NOMO-1 treated with dmso at 0.1 percent for 144 hours (cell line): Measurements from ENCODE around the gene CCL21.
"Not testable (repeated sequence)": the region's sequence is repeated elsewhere in the genome, so short reads cannot be mapped to it uniquely, and the experiment has no call there.

ENCODE experiments used
- DNase-seq: peaks from one replicate; lab custom pipeline; 2025; ENCODE audit not compliant: unreplicated experiment; lab: John Stamatoyannopoulos, UW

CCL21 gene, protein sequence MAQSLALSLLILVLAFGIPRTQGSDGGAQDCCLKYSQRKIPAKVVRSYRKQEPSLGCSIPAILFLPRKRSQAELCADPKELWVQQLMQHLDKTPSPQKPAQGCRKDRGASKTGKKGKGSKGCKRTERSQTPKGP

DNA sequence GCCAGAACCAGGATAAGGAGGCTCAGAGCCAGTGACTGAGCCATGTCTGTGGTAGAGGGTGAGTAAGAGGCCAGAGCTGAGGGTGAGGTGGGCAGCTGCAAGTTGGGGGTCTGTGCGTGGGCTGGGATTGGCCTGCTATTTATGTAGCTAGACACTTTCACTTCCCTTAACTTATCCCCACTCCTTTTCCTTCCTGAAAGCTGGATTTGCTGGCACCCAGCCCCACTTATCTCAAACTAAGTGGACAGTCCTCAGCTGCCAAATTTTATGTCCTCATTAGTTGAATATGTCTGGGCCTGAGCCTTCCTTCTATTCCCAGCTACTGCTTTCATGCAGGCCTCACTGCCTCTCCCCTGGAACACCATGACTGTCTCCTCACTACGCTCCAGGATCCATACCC is at the start of gene CCL21:
Gene CCL21 (minus strand): TSS at position 114 of the 400 bp plus-strand sequence. CDS start 70 bp downstream, at position 44.
- no peak for DNase-seq

DNA sequence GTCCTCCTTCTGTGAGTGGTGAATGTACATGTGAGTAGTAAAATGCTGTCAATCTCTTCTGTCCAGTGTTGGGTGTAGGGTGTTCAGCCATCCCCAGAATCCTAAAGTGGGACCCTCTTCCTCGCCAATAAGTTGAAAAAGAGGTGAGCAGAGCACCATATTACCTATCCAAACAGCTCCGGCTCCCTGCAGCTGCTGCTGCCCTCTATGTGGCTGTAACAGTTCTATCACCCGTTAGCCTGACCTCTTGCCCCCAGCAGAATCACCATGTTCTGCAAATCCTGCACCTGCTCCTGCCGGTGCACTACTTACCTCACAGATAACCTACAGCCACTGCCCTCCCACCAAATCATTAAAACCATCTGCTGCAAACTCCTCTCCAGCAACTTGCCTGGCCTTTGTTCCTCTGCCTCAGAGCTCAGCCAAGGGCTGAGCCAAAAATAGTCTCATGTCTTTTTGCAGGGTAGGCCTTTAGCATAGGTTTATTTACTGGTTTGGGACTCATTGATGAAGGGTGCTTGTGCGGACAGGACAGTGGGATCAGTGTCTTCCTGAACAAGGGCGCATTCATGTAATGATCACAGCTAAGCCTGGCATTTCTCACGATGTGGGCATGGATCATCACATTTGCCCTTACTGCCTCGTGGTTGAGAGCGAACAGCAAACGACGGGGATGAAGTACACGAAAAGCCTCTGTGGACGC is 49.6 kb upstream of the CCL21 start:
- DNase-seq: no peak

DNA sequence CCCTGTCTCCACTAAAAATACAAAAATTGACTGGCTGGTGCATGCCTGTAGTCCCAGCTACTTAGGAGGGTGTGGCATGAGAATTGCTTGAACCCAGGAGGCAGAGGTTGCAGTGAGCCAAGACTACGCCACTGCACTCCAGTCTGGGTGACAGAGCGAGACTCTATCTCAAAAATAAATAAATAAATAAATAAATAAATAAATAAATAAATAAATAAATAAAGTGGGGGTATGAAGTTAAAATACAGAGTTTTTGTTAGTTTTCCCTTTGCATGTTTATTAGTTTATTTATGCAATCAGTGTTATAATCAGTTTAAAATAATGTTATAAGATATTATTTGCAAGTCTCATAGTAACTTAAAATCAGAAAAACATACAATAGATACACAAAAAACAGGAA is 40.4 kb upstream of the CCL21 start:
- DNase-seq: not testable (repeated sequence)

DNA sequence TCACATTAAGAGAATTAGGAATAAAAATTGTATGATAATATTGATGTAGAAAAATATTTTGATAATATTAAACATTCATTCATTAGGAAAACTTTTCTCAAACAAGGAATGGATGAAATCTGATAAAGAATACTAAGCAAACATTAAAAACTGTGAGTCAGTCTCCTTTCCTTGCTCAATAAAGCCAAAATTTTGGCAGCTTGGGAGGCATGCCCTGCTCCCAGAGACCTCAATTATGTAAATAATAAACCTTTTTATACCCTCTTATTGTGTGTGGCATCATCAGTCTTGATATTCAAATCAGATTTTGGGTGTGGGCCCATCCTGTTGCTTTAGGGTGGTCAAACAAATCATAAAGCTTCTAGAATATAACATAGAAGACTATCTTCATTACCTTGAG is 36.6 kb upstream of the CCL21 start:
- DNase-seq: no peak

DNA sequence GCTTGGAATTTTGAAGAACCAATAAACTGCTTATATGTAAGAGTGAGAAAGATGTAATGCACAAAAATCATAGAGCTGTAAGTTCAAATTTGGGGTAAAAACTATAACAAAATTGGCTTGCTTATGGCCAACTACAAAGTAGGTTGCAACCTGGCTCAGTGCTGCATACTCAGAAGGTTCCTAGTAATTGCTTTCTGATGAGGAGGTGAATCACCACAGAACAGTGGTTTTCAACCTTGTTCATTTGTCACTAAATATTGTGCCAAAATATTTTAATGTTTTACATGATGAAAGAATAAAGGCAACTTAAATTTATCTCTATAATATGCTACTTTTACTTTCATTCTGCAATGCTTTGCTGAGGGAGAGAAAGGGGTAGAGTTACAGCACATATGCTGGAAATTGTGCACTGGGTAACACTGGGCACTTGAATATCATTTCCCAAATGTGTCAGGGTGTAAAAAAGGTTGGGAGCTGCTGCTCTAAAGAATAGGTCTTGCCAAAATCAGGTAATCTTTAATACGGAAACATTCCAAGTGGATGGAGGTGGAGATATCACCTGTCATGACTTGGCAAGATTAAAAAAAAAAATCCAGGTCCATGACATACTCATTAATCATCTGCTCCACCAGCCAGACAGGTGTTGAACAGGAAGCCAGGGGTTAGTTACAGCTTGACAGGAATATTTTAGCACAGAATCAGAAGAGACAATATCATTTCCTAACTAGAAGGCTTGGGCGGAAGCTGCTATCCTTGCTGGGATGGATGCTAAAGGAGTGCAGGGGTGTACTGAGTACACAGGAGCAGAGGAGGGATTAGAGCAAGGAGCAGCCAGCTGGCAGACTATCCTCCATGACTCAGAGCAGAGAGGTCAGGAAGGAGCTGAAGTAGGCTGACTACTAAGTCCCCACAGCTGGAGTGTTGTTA is 34.6 kb upstream of the CCL21 start:
- no peak for DNase-seq

DNA sequence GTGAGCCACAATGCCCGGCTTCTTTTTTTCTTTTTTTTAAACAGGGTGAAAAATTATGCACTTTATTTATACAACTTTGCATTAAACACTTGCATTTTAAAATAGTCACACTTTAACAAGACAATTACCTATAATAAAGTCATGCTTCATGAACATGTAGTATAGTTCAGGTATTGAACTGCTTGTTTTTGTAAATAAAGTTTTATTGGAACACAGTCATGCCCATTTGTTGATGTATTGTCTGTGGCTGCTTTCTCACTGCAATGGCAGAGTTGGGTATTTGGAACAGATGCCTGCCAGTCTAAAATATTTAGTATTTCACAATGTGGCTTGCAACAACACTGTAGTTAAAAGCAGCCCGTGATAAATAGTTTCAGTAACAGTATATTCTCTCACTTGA is 32.8 kb upstream of the CCL21 start:
- no peak for DNase-seq

DNA sequence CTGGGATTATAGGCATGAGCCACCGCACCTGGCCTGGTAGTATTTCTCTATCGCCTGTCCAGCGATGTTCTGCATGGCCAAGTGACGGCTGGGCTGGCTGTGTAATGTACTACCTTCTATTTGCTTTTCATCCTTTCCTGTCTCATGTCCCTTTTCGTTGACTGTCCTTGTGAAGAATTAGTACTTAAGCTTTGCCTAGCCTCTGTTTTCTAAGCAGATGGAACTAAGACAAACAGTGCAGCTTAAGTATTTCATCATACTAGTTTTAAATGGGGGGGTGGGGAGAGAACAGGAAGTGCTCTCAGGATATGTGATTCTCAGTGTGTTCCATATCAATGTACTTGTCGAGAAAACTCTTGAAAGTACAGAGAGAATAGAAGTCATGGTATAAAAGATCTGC is 31.7 kb upstream of the CCL21 start:
- peak; percentile 16 for DNase-seq

DNA sequence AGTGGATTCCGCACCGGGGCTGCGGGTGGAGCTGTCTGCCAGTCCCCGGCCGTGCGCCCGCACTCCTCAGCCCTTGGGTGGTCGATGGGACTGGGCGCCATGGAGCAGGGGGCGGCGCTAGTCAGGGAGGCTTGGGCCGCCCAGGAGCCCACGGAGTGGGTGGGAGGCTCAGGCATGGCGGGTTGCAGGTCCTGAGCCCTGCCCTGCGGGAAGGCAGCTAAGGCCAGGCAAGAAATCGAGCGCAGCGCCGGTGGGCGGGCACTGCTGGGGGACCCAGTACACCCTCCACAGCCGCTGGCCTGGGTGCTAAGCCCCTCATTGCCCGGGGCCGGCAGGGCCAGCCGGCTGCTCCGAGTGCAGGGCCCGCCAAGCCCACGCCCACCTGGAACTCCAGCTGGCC is 30.2 kb upstream of the CCL21 start:
- DNase-seq: not testable (repeated sequence)

DNA sequence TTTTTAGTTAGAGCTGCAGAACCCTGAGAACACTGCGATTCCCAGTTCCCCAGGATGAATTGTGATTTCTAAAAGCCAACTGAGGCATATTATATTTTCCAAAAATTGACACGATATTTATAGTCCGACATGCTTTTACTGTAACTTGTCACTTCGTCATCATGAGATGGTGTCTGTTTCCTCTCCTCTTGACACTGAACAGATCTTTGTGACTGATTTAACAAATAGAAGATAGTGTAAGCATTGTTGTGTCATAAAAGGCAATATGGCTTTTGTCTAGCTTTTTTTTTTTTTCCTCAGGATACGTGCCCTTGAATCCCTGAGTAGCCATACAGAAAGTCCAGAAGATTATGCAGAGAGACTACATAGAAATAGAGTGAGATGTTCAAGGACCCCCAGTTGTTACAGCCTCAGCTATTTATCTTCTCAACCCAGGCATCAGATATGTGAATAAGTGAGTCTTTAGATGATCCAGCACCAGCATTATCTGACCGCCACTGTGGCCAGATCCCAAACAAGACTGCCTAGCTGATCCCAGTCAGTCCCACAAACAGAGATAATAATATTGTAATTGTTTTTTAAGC is 27.8 kb upstream of the CCL21 start:
- DNase-seq: no peak

DNA sequence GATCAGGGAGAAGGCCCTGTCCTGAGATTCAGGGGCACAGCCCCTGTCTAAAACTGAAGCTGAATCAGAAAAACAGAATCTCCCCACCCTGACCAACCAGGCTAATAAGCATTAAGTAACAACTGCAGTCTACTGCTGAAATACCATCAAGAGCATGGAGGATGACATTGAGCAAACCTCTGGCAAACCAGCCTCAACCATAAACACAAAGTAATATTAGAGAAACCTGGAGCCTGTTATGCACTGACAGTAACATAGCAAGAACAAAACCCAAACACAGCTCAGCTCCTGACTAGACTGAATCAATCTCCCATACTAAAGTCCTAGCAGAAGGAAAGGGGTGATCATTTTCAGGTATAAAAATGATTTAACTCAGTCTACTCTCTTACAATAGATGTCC is 24.8 kb upstream of the CCL21 start:
- DNase-seq: no peak

DNA sequence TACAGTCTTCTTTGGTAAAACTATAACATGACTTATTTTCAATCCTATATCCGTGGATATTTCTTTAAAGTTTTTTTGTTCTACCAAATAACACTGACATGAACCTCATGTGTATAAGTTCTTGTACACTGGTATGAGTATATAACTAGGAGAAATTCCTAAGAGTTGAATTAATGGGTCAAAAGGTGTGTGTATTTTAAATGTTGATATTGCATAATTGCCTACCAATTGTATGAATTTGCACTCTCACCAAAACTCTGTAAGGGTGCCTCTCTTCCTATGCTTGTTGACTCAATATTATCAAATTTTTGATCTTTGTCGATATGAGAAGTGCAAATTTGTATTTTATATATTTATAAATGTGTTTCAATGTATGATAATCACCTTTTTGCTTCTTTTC is 22.9 kb upstream of the CCL21 start:
- DNase-seq: no peak

DNA sequence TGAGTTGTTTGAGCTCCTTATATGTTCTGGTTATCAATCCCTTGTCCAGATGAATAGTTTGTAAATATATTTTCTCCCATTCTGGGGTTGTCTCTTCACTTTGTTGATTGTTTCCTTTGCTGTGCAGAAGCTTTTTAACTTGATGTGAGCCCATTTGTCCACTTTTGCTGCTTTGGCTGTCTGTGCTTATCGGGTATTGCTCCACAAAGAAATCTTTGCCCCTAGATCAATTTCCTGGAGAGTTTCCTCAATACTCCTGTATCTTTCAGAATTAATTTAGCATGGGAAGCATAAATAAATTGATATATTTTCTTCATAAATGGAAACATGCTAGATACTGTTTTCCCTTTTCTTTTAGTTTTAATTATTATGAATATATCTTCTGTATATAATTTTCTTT is 22.5 kb upstream of the CCL21 start:
- DNase-seq: no peak

DNA sequence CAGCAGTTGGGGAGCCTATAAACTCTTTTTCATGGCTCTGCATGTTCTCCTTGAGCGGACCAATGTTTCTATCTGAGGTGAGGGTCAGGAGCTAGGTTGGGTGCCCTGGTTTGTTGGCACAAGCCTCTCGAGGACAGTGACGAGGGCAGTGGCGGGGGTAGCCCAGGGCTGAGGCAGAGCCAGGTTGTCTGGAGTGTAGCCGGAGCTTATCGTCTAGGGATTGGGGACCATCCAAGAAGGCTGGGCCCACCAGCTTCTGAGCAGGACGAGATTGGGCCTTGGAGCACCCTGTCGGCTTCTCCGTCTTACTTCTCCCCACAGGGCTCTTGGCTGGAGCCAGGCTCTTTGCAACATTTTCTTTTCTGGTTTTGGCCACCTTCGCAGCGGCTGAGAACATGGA is 13.2 kb upstream of the CCL21 start:
- no peak for DNase-seq

DNA sequence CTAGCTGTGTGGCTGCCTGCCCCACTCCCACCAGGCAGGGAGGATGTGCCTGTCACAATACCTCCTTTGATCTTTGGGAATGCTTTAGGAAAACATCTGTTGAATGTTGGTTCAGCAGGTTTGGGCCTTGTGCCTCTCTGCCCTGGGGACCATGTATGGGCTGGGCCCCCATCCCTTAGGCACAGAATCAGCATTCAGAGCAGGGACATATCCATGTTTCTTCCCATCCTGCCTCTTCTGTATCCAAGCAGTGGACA is 9.8 kb upstream of the CCL21 start:
- not testable (repeated sequence) for DNase-seq

DNA sequence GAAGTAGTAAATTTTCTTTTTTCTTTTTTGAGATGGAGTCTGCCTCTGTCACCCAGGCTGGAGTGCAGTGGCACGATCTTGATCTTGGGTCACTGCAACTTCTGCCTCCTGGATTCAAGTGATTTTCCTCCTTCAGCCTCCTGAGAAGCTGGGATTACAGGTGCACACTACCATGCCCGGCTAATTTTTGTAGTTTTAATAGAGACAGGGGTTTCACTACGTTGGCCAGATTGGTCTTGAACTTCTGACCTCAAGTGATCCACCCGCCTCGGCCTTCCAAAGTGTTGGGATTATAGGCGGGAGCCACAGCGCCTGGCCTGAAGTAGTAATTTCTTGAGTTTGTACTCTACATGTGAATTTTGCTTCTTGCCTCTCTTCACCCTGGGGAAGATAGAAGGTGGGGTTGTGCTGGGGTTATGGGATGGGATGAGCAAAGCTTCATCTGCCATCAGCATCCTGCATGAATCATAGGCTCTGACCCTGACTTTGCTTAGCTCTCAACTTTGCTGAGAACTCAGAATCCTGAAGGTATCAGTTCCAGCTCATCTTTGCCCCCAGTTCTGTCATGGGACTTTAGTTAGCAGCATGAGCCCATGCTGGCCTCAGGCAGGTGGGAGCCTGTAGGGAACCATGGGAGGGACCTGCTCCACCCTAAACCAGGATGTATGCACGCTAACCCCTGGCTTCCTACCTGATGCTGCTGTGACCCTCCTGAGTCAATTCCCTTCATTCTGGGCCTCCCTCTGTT is 9.3 kb upstream of the CCL21 start:
- DNase-seq: no peak

DNA sequence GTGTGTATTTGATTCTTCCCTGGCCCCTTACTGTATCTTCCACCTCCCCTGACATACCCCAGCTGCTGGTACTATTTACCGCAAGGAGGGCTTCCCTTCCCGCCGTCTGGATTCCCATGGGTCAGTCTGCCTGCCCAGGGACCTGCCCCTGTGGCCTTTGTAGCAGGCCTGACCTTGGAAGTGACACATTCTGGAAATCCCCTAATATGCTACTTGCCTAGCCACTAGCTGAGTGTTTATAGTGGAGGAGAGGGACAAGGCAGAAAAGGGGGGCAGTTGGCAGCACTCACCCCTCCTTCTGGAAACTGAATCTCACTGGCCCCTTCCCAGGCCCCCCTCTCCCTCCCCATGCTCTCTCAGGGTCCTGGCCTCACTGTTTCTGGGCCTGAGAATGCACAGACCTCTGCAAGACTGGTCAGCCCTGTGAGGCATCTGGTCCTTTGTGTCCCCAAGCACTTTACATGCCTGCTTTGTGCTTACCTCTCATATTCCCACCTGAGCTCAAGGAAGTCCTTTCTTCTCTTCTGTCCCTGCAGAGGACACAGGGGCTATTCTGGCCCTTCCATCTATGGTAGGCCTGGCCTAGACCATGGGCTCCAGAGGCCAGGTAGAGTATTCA is 8.2 kb upstream of the CCL21 start:
- no peak for DNase-seq

DNA sequence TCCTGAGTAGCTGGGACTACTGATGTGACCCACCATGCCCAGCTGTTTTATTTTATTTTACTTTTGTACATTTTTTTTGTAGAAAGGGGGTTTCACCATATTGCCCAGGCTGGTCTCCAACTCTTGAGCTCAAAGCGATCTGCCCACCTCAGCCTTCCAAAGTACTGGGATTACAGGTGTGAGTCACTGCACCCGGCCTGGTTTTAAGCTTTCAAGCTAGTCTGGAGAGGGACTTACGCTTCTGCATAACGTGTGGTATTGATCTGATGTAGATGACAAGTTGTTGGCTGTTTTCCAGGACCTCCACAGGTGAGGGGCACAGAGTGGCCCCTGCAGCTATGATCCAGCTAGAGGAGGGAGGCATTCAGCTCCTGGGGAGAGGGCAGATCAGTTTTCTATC is 6.8 kb upstream of the CCL21 start:
- no peak for DNase-seq

DNA sequence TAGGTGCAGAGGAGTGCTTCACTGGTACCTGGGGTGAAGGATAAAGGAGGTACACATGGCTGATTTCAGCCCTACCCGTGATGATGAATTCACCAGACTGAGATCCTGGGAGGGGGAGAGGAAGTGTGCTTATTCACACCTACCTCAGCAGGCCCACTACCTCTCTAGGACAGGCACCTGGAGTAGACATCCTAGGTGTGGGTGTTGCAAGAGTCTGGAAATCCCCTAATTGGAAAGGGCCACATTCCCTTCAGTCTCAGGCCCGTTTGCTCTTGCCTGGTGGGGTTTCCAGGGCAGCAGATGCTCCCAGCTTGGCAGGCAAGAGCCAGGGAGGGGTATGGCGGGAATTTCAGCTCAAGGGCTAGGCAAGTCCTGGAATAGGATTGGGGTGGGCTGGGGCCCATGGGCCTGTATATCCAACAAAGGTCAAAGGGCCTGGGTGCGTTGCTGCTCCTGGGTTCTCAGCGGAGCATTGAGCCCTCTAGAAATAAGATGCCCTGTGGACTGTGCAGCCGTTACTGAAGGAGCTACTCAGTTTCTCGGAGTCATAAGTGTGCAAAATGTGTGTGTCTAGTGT is 5.8 kb upstream of the CCL21 start:
- no peak for DNase-seq

DNA sequence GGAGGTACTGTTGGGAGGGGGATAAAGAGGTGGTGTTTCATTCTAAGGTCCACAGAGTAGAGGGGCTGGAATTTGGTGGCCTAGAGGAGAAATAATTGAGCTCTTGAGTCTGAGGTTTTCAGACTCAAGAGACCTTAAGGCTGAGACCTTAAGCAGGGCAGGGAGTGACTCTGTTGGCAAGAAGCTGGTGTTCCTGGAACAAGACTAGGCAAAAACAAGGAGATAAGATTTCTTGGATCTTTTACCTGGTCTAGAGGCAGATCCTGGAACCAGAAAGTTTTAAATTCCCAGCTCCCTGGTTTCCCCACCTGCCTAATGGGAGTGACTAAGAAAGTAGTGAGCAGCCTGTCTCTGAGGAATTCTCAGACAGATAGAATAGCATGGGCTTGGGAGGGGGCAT is 4.1 kb upstream of the CCL21 start:
- no peak for DNase-seq

DNA sequence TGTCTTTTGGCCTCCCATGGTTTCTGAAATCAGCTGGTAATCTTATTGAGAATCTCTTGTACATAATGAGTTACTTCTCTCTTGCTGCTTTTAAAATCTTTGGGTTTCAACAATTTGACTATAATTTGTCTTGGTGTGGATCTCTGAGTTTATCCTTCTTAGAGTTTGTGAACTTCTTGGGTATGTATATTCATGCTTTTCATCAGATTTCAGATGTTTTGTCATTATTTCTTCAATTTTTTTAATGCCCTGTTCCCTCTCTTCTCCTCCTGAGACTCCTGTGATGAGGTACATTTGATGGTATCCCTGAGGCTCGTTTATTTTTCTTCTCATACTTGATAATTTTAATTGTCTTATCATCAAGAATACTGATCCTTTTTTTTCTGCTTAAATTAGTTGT is 2.2 kb upstream of the CCL21 start:
- no peak for DNase-seq
